NOMO-1 (cell line): ENCODE data around the gene PTPRN2.

ENCODE experiments used
- DNase-seq, 2 experiments: peaks; one replicate each; lab custom pipeline; 2025; ENCODE audit not compliant: unreplicated experiment in 2 of 2; lab: John Stamatoyannopoulos, UW

PTPRN2 gene

GRCh38 chr7:158117341-158118222 lies 470.0 kb downstream of the PTPRN2 start:
- no peak for DNase-seq

DNA sequence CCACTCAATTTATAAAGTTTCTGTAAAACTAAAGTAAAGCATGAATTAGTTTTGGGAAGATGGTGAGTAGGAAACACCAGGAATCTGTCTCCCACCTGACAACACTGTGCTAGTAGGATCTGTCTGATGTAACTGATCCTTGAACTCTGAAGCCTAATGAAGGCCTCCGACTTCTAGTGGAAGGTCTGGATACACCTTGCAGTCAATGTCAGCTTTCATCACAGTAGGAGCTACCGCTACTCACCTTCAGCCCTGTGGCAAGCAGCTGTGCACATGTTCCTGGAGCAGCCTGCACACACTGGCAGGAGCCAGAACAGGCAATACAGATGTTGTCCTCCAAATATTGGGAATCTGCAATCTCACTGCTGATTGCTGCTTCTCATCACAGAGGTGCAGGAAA lies 471.4 kb downstream of the PTPRN2 start:
- DNase-seq, result no peak

GRCh38 chr7:158114056-158114850 lies 473.4 kb downstream of the PTPRN2 start:
- DNase-seq, result no peak

- DNase-seq, result no peak
Observed at GRCh38 chr7:158113321-158114025, 474.1 kb downstream of the PTPRN2 start.

- no peak for DNase-seq
Observed at GRCh38 chr7:158112571-158113320, 474.9 kb downstream of the PTPRN2 start.

GRCh38 chr7:158111906-158112570 lies 475.6 kb downstream of the PTPRN2 start:
- no peak for DNase-seq

DNA sequence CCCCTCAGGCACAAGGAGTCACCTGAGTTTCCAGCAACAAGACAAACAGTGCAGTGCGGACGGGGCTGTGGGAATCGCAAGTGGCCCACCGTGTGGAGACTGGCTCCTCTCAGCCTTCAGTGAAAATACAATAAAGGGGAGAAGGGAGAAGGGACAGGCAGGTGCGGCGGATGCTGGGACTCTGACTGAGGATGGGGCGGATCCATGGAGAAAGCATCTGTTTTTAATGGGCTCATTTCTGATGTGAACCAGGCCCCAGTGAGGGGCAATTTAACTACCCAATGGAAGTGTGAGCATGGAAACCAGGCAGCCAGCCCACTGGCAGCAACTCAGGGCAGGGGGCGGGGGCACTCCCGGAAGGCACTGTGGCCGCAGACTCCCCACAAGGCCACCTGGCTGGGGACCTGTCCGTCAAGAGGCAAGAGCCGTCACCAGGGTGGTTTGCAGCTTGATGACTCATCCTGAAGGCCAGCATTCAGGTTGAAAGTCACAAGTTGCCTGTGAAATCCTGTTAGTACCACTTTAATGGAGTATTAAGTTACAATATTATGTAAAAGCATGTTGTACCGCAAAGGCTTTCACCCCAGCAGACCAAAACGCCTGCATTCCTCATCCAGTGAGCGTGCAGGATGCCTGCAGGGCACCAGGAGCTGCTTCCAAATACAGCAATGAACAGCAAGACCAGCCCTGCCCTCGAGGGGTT lies 476.4 kb downstream of the PTPRN2 start:
- no peak for DNase-seq

DNA sequence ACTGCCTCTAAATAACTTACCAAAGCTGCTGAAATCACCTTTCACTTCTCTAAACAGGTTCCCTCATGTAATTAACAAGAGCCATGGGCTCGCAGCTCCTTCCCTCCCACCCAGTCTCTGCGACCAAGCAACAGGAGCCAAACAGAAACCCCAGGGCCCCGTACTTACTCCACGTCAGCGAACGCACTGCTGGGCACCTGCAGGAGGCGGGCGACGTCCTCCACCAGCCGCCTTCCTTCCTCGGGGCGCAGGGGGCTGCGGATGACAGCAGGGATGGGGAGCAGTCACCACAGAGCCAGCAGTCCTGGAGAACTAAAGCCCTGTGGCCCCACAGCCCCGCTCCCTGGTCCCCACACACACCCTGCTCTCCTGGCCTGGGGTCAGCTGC lies 477.0 kb downstream of the PTPRN2 start:
- no peak for DNase-seq

DNA sequence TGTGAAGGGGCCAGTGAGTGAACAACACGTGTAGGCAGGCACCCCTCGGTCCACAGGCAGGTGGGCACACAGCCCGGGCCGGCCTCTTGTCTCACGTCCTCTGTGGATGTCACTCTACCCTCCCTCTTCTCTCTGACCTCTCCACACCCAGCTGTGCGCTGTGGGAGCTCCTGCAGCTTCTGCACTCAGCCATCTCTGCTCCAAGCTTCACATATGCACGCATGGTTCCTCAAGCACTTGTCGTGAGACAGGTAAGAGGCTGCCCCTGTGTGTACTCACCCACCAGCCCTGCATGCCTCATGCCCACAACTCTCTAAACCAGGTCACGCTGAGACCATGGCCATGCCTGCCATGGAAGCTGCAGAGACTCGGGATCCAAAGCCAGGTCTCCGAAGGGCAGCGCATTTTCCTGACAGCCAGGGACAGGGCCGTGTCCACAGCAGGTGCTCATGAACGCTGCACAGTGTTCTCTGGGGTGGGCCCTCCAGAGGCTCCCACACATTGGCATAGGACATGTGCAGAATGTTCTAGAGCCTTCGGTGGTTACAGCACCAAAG lies 477.5 kb downstream of the PTPRN2 start:
- DNase-seq, result no peak

DNA sequence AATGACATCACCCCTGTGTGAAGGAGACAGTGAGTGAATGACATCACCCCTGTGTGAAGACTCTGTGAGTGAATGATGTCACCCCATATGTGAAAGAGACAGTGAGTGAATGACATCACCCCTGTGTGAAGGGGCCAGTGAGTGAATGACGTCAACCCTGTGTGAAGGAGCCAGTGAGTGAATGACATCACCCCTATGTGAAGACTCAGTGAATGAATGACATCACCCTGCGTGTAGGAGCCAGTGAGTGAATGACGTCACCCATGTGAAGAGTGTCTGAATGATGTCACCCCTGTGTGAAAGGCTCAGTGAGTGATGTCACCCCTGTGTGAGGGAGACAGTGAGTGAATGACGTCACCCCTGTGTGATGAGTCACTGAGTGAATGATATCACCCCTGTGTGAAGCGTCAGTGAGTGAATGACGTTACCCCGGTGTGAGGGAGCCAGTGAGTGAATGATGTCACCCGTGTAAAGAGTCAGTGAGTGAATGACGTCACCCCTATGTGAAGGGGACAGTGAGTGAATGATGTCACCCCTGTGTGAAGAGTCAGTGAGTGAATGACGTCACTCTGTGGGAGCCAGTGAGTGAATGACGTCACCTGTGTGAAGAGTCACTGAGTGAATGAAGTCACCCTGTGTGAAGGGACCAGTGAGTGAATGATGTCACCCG lies 478.1 kb downstream of the PTPRN2 start:
- DNase-seq, result no peak

- DNase-seq, result no peak
Observed at GRCh38 chr7:158108646-158109293, 478.9 kb downstream of the PTPRN2 start.

GRCh38 chr7:158107806-158108205 lies 479.8 kb downstream of the PTPRN2 start:
- DNase-seq, result no peak

DNA sequence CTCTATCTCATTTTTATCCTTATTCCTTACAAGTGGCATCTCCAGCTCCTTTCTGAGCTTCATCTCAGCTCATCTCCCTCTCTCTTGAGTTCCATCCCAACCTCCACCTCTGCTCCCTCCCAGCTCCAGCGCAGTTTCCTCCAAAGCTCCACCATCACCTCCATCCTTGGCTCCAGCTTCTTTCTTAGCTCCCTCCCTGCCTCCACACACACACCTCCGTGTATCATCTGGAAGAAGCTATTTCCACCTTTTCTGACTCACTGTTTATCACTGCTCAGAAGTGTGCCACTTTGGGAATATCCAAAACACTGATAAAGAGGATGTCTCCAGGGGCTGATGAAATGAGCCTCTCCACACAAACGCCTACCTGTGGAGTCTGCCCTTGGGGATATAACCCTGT lies 481.4 kb downstream of the PTPRN2 start:
- no peak for DNase-seq

- DNase-seq, result no peak
Observed at GRCh38 chr7:158103378-158103777, 484.2 kb downstream of the PTPRN2 start.

DNA sequence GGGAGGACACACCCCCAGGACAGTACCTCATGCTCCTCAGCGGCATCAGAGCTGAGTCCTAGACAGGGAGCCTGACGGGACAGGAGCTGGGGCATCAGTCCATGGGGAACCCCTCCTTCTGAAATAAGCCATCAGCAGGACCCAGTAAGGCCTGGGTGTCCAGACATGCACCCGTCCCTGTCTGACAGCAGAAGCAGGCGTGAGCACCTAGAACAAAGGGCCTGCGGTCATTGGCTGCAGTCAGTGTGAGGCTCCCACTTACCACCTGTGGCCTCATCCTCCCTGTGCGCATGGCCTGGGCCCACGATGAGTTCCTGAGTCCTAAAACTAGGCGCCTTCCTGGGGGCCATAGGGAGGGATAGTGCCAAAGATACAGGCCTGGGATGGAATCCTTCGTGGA lies 484.7 kb downstream of the PTPRN2 start:
- no peak for DNase-seq

DNA sequence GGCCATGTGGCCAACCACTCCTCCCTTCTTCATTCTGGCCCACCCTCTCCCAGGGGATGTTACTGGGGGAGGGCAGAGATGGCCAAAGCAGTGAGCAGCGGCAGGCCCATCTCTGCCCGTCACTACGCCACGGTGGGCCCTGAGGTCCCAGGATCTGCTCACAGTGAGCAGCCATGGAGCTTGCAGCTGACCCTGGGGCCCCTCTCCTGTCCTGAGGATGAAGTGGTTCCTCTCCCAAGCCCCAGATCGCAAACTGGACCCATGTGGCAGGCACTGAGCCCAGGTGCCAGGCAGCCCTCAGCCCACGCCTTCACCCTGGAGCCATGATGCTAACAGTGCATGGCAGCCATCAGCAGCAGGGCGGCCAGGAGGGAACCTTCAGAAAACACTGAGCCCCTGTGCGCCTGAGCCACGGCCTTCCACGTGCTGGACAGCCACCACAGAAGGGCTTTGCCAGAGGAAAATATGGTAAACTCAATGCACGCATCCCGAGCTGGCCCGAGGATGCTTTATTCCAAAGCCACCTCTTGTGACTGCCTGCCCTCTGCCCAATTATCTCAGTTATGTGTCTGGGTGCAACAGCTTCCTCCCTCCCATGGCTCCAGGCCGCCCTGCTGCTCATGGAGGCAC lies 485.7 kb downstream of the PTPRN2 start:
- DNase-seq, result no peak

GRCh38 chr7:158098125-158099030 lies 489.2 kb downstream of the PTPRN2 start:
- DNase-seq, result no peak
